Esophagus (tissue), 2 donors: Measurements from ENCODE around the gene TBATA. TPM values are rescaled to one million over a fixed set of nuclear protein-coding genes. Genes with fewer than 3 reads are reported as not detected.

Experiments
- H3K27ac ChIP-seq, 2 donors: one replicate each; pipeline ENCODE4 v1.5.1; 2013; ENCODE audit warnings: low read depth in 2 of 2, mild to moderate bottlenecking in 2 of 2, inconsistent platforms in 1 of 2, low read length in 1 of 2, moderate library complexity in 1 of 2
- H3K27me3 ChIP-seq, 2 donors: one replicate each; pipeline ENCODE4 v1.6.1; 2013; ENCODE audit warnings: low read length in 2 of 2, control low read depth in 1 of 2, mild to moderate bottlenecking in 1 of 2; ENCODE audit not compliant: insufficient read depth in 2 of 2, control insufficient read depth in 1 of 2
- H3K36me3 ChIP-seq, 2 donors: one replicate each; pipeline ENCODE4 v1.6.1; 2013; ENCODE audit warnings: low read length in 1 of 2; ENCODE audit not compliant: control insufficient read depth in 2 of 2, insufficient read depth in 2 of 2
- H3K4me1 ChIP-seq, 2 donors: one replicate each; pipeline ENCODE4 v1.6.1; 2013; ENCODE audit warnings: low read length in 1 of 2; ENCODE audit not compliant: control insufficient read depth in 2 of 2, insufficient read depth in 2 of 2
- H3K4me3 ChIP-seq, 2 donors: one replicate each; pipeline ENCODE4 v1.5.1; 2013; ENCODE audit warnings: low read length in 2 of 2, mild to moderate bottlenecking in 2 of 2, low read depth in 1 of 2, moderate library complexity in 1 of 2
- H3K9me3 ChIP-seq, 2 donors: one replicate each; pipeline ENCODE4 v1.6.1; 2013; ENCODE audit warnings: mild to moderate bottlenecking in 2 of 2, low read depth in 1 of 2, low read length in 1 of 2, moderate library complexity in 1 of 2; ENCODE audit not compliant: control insufficient read depth in 2 of 2, insufficient read depth in 1 of 2
- WGBS, 2 donors: extraction: QIAGEN DNeasy Blood & Tissue Kit; methylation state at CpG; one replicate each; pipeline ENCODE4 v1.1.7; 2013; 5-methylcytosine and 5-hydroxymethylcytosine counted together
- polyA plus RNA-seq, 2 donors: library from polyadenylated mRNA; stranded (reverse); fragments of 200-250 nt; gene quantifications; one replicate each; pipeline ENCODE4 v1.2.3, GENCODE V29; 2013
- donor health status: healthy with polysubstance abuse.
- donor health status: Bipolar disorder and iron deficiency.

Gene TBATA, protein sequence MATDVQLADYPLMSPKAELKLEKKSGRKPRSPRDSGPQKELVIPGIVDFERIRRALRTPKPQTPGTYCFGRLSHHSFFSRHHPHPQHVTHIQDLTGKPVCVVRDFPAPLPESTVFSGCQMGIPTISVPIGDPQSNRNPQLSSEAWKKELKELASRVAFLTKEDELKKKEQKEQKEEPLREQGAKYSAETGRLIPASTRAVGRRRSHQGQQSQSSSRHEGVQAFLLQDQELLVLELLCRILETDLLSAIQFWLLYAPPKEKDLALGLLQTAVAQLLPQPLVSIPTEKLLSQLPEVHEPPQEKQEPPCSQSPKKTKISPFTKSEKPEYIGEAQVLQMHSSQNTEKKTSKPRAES
- not detected for polyA plus RNA-seq

DNA sequence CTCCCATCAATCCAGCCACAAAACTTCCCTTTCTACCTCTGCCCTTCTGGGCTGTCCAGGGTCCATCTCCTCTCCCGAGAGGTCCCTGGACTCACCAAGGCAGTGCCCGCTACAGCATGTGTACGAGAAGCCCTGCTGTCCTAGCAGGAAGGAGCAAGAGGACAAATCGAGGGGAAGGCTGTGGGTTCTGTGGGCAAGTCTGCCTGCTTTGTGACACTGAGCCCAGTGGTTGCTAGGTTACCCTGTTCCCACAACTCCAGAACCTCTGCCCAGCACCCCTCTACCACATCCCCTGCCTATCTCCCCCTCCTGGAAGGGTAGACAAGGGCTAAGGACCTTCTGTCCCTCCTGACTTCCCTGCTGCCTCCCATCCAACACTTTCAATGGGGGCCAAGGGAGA, at the start of gene TBATA:
TBATA (minus strand) TSS at position 188 of the 400 bp plus-strand sequence. CDS start 1,998 bp downstream, outside the sequence.
- H3K9me3 ChIP-seq = no peaks in the 10 kb centered on the region
- WGBS, 2 donors = 67 to 74% methylated on average over 4 of the region's 4 CpGs
- peaks cover 0 to 6% of the 10 kb centered on the region in 2 donors for H3K4me1 ChIP-seq
- no peak within 1 kb of the TSS for H3K27ac ChIP-seq
- H3K27me3 ChIP-seq = no peaks in the 10 kb centered on the region
- H3K4me3 ChIP-seq = no peak within 1 kb of the TSS
- no peaks in the 10 kb centered on the region for H3K36me3 ChIP-seq

DNA sequence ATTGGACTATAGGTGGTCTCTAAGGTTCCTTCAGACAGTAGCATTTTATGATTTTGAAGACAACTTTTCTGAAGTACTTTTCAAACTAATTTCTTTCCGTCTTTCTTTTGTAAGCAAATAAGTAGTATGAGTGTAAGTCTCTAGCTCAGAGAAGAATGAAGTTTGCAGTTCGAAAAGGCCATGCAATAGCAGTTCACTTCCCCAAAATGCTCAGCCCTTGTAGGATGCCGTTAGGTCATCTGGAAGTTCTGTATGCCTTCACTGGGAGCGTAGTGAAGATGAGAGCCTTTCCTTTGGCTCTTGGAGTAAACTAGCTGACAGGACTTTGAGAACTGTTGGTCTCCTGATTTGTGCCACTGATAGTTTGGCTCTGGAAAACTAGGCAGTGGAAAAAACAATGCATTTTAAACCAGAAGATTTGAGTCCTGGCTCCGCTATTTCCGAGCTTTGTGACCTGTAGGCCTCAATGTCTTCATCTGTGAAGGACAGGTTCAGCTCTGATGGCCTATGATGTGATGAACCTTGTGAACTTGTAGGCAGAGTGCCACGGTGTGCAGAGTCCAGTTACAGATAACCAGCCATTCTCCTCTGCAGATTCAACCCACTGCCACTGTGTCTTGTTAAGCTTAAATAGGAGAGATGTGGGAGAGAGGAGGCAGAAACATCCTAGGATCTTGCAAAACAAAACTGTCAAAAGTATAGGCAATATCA, 49.4 kb upstream of the TBATA start:
- WGBS, 2 donors = 82 to 93% methylated on average over 7 of the region's 7 CpGs
- Histone ChIP-seq H3K4me1 (no peaks in the 10 kb centered on the region), H3K27ac (no peak overlapping the region), H3K9me3 (no peaks in the 10 kb centered on the region), H3K27me3 (no peaks in the 10 kb centered on the region), H3K4me3 (no peak overlapping the region), H3K36me3 (peaks cover 3% of the 10 kb centered on the region in 2 donors)

DNA sequence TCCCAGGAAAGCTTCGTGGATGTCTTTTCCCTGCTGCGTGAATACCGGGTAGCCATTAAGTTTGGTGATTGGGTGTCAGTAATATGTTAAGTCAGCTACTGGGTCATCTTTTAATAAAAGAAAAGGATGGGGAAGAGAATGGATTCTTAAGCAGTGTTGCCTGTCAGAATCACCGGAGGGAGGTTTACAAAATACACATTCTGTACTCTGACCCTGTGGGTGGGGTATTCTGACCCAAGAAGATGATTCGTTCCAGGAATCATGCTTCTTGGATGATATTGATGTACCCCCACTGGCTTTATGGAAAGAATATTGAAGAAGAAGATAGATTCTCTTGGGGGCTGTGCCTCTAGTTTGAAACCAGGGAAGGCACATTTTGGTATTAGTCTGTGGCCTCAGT, 48.8 kb upstream of the TBATA start:
- H3K9me3 ChIP-seq = no peaks in the 10 kb centered on the region
- WGBS, 2 donors = 85 to 89% methylated on average over 5 of the region's 5 CpGs
- H3K4me1 ChIP-seq = no peaks in the 10 kb centered on the region
- peaks cover 3% of the 10 kb centered on the region in 2 donors for H3K36me3 ChIP-seq
- H3K4me3 ChIP-seq = no peak overlapping the region
- no peak overlapping the region for H3K27ac ChIP-seq
- H3K27me3 ChIP-seq = no peaks in the 10 kb centered on the region

DNA sequence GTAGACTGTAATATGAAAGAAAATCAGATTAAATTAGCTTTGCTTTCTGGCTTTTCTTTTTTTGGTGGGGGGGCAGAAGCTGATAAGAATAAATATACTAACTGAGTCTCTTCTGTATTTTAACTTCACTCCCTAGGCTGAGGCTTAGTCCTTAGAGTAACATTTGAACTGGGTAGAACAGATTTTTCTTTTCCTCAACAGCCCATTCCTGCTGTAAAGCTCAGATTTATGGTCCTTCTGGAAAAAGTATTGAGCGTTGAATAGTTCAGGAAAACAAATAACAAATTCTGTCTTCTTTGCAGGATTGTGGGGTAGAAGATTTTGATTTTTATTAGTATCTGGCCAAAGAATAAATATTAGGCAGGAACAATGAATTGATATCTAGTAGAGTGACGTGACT, 48.4 kb upstream of the TBATA start:
- Histone ChIP-seq H3K9me3 (no peaks in the 10 kb centered on the region), H3K36me3 (peaks cover 3% of the 10 kb centered on the region in 2 donors), H3K4me3 (no peak overlapping the region), H3K4me1 (no peaks in the 10 kb centered on the region), H3K27ac (no peak overlapping the region), H3K27me3 (no peaks in the 10 kb centered on the region)
- 66 to 85% methylated on average over 2 of the region's 2 CpGs for WGBS, 2 donors

DNA sequence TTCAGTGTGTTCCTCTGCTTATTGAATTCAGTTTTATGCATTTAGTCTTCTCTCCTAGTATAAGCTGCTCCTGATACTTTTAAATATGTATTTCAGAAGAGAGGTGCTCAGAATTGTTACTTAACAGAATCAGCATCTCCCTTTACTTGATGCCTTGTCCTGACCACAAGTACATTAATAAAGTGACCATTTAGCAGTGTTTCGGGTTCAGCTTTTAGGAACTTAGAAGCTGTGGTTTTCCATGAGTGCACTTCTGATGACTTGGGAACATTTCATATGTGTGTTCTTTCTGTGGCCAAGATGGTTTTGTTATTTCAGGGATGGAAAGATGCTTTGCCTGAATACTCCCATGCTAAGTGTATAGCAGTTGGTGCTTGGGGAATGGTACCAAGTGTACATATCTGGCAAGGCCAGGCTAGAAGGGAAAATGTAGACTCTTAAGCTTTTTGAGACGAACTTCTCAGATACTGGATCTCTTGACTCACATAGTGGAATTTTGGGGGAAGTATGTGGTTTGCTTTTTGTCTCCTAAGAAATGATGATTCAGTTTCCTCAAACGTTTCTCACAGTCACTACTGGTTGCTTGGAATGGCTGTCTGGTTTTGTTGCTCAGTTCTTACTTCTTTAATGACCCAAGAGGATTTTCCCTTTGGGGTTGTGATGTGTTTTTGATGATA, 47.8 kb upstream of the TBATA start:
- H3K4me1 ChIP-seq = no peaks in the 10 kb centered on the region

DNA sequence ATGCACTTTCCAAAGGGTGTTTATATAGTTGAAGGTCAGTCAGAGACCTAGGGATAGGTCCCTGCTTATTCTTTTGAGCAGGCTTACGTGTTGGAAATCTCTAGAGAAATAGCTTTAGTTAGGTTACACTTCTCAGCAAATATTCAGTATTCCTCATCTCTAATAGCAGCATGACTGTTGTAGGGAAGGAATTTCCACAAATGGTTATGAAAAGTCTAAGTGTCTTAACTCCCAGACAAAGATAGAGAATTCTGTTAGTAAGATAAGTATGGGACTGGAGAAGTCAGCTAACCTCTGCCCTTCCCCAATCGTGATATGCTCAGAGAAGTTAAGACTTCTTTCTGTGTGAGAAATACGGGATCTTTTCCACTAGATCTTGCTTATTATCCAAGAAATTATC, 47.0 kb upstream of the TBATA start:
- Histone ChIP-seq H3K4me1 (no peaks in the 10 kb centered on the region), H3K36me3 (peaks cover 3% of the 10 kb centered on the region in 2 donors), H3K27me3 (no peaks in the 10 kb centered on the region), H3K27ac (no peak overlapping the region), H3K9me3 (no peaks in the 10 kb centered on the region), H3K4me3 (no peak overlapping the region)
- WGBS, 2 donors = 88% methylated on average over 3 of the region's 3 CpGs

More for the DNA sequence above, 47.8 kb upstream of the TBATA start:
- Histone ChIP-seq H3K9me3 (no peaks in the 10 kb centered on the region), H3K4me3 (no peak overlapping the region), H3K27me3 (no peaks in the 10 kb centered on the region), H3K27ac (no peak overlapping the region), H3K36me3 (peaks cover 3% of the 10 kb centered on the region in 2 donors)
- WGBS, 2 donors = 41 to 43% methylated on average over 3 of the region's 3 CpGs

DNA sequence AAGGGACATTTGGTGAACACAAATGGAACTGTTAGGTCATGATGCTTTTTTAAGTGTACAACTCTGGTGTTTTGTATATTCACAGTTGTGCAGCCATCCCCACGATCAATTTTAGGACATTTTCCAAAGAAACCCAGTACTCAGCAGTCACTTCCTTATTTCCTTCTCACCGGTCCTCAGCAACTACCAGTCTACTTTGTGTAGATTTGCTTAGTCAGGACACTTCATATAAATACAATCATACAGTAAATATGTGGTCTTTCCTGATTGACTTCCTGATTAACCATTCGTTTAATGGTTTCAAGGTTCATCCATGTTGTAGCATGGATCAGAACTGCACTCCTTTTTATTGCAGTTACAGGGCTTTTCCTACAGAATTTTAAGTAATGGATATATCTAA, 45.0 kb upstream of the TBATA start:
- no peak overlapping the region for H3K4me3 ChIP-seq
- 27 to 30% methylated on average over 3 of the region's 3 CpGs for WGBS, 2 donors

DNA sequence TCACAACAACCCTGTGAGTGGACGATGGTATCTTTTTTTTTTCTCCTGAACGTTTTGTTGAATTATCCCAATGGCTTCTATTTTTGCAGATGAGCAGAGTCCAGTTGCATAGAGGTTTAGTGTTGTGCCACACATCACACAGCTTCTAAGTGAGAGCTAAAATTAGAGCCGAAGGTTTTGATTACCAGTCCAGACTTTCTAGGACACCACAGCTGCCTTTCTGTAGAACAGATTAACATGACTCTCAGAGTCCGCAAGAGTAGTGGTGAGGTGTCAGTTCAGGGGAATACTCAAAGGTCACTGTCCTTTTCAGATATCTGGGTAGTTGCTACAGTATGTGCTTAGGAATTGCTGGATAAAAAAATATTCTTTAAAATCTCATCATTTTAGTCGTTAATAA, 44.4 kb upstream of the TBATA start:
- Histone ChIP-seq H3K27ac (no peak overlapping the region), H3K4me1 (no peaks in the 10 kb centered on the region), H3K36me3 (peaks cover 3% of the 10 kb centered on the region in 2 donors), H3K27me3 (no peaks in the 10 kb centered on the region), H3K9me3 (no peaks in the 10 kb centered on the region), H3K4me3 (no peak overlapping the region)
- WGBS, 2 donors = 72 to 77% methylated on average over 5 of the region's 5 CpGs

More for the DNA sequence above, 45.0 kb upstream of the TBATA start:
- no peaks in the 10 kb centered on the region for H3K9me3 ChIP-seq
- H3K36me3 ChIP-seq = peaks cover 3% of the 10 kb centered on the region in 2 donors
- no peaks in the 10 kb centered on the region for H3K4me1 ChIP-seq
- H3K27ac ChIP-seq = peak overlapping the region in 1 of 2 donors; percentile 54
- no peaks in the 10 kb centered on the region for H3K27me3 ChIP-seq

DNA sequence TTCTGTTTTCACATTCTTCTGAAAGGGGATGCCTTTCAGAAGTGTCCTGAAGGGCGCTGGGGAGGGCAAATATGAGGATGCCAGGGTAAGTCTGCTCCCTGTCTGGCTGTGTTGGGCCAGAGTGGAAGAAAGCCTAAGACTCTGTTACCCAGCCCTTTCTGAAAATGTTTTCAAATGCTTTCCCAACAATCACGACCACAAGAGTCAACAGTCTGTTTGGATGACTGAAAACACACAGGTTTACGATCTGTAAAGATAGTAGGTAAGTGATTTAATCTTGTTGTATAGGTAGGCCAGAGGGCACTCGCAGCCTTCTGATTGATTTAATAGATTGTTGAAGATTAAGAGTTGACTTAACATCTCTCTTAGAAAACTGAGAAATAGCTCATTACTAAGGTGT, 43.7 kb upstream of the TBATA start:
- Histone ChIP-seq H3K36me3 (peaks cover 3% of the 10 kb centered on the region in 2 donors), H3K4me1 (no peaks in the 10 kb centered on the region), H3K27ac (no peak overlapping the region), H3K27me3 (no peaks in the 10 kb centered on the region), H3K4me3 (no peak overlapping the region), H3K9me3 (no peaks in the 10 kb centered on the region)
- WGBS, 2 donors = 77 to 88% methylated on average over 4 of the region's 4 CpGs
